GM12878 (cell line): ENCODE measurements around the gene MUSK.

Experiments used
- CBX3 ChIP-seq: fragments of 200-600 bp; sonication (generic); IDR thresholded peaks from 2 replicates; pipeline ENCODE4 v1.6.1; 2016; ENCODE audit warnings: low read depth, borderline replicate concordance
- CTCF ChIP-seq, 3 experiments: IDR thresholded peaks in 2 of 3; conservative IDR thresholded peaks in 1 of 3; 2 replicates each; pipeline ENCODE4 v1.5.1; 2011; ENCODE audit warnings: low read depth in 3 of 3, low read length in 3 of 3, mild to moderate bottlenecking in 3 of 3, control low read depth in 2 of 3, moderate library complexity in 2 of 3, inconsistent platforms in 1 of 3, mixed read lengths in 1 of 3; ENCODE audit not compliant: control insufficient read depth in 2 of 3, insufficient read depth in 1 of 3; ENCODE audit errors: extremely low read depth in 1 of 3
- EP300 ChIP-seq, 2 experiments: fragments of 150-350 bp in 1 of 2; IDR thresholded peaks; 2 replicates each; pipeline ENCODE4 v1.6.1; 2011 to 2012; ENCODE audit warnings: low read depth in 2 of 2, low read length in 2 of 2, borderline replicate concordance in 1 of 2, improper control_type of control experiment in 1 of 2, inconsistent platforms in 1 of 2; ENCODE audit not compliant: control insufficient read depth in 1 of 2
- FOS ChIP-seq: IDR thresholded peaks from 3 replicates; pipeline ENCODE4 v1.6.1; 2011; ENCODE audit warnings: borderline replicate concordance; ENCODE audit not compliant: insufficient read length; ENCODE audit errors: extremely low read depth
- SIN3A ChIP-seq: IDR thresholded peaks from 2 replicates; pipeline ENCODE4 v1.6.1; 2012; ENCODE audit warnings: low read depth, low read length, improper control_type of control experiment
- SP1 ChIP-seq: IDR thresholded peaks from one replicate; pipeline ENCODE4 v1.6.1; 2011; ENCODE audit warnings: low read depth, low read length
- ZSCAN29 ChIP-seq: fragments of 450-650 bp; IDR thresholded peaks from 2 replicates; pipeline ENCODE4 v1.6.1; 2017; ENCODE audit warnings: mild to moderate bottlenecking, moderate library complexity
- TF ChIP-seq, protein P1 (sequence below): IDR thresholded peaks from 2 replicates; pipeline ENCODE4 v1.6.1; 2011; ENCODE audit warnings: low read depth, low read length, improper control_type of control experiment, borderline replicate concordance
- TF ChIP-seq, protein P2 (sequence below): fragments of 450-650 bp; conservative IDR thresholded peaks from 2 replicates; pipeline ENCODE4 v1.6.1; 2017; ENCODE audit warnings: mild to moderate bottlenecking, moderate library complexity

GRCh38 chr9:110691002-110691549 is 22.5 kb downstream of the MUSK start:
- no peak for TF ChIP-seq FOS
- TF ChIP-seq CBX3 = no peak
- no peak for TF ChIP-seq ZSCAN29
- TF ChIP-seq, protein P1, sequence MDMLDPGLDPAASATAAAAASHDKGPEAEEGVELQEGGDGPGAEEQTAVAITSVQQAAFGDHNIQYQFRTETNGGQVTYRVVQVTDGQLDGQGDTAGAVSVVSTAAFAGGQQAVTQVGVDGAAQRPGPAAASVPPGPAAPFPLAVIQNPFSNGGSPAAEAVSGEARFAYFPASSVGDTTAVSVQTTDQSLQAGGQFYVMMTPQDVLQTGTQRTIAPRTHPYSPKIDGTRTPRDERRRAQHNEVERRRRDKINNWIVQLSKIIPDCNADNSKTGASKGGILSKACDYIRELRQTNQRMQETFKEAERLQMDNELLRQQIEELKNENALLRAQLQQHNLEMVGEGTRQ = no peak
- TF ChIP-seq CTCF (IDR thresholded peaks at IDR 0.05 in 2 of 3, conservative IDR thresholded peaks at IDR 0.05 in 1 of 3; ENCODE audit: control insufficient read depth in 2 of 3, extremely low read depth in 1 of 3, insufficient read depth in 1 of 3, low read depth in 3 of 3, low read length in 3 of 3) = no peak
- TF ChIP-seq, protein P2, sequence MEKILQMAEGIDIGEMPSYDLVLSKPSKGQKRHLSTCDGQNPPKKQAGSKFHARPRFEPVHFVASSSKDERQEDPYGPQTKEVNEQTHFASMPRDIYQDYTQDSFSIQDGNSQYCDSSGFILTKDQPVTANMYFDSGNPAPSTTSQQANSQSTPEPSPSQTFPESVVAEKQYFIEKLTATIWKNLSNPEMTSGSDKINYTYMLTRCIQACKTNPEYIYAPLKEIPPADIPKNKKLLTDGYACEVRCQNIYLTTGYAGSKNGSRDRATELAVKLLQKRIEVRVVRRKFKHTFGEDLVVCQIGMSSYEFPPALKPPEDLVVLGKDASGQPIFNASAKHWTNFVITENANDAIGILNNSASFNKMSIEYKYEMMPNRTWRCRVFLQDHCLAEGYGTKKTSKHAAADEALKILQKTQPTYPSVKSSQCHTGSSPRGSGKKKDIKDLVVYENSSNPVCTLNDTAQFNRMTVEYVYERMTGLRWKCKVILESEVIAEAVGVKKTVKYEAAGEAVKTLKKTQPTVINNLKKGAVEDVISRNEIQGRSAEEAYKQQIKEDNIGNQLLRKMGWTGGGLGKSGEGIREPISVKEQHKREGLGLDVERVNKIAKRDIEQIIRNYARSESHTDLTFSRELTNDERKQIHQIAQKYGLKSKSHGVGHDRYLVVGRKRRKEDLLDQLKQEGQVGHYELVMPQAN = no peak
- TF ChIP-seq SIN3A = no peak
- TF ChIP-seq SP1 = no peak
- TF ChIP-seq EP300 (IDR thresholded peaks at IDR 0.05; ENCODE audit: borderline replicate concordance in 1 of 2, control insufficient read depth in 1 of 2, low read depth in 2 of 2, low read length in 2 of 2) = no peak
